Astrocyte (in vitro differentiated cells and primary cell): ENCODE measurements around the gene ATG2B.

Experiments used
- CTCF ChIP-seq: IDR thresholded peaks from 2 replicates; pipeline ENCODE4 v1.5.1; 2011; ENCODE audit warnings: low read depth, mild to moderate bottlenecking, inconsistent platforms, low read length, moderate library complexity; ENCODE audit not compliant: insufficient read depth
- EZH2 ChIP-seq: IDR thresholded peaks from 2 replicates; pipeline ENCODE4 v1.6.1; 2012; ENCODE audit warnings: mild to moderate bottlenecking, low read length, inconsistent platforms; ENCODE audit not compliant: insufficient read depth

- no peak for TF ChIP-seq CTCF
- no peak for TF ChIP-seq EZH2
These were observed 40.3 kb upstream of the ATG2B start for GRCh38 chr14:96403409-96403808.
